MM.1S (cell line): Measurements from ENCODE around the gene COL13A1.

Experiments used
- EZH2phosphoT487 ChIP-seq: fragments of 300-600 bp; sonication (generic); IDR thresholded peaks from 2 replicates; pipeline ENCODE4 v1.6.1; 2018; ENCODE audit warnings: antibody characterized with exemption, low read length
- TF ChIP-seq, protein P1 (sequence below): fragments of 300-600 bp; sonication (generic); IDR thresholded peaks from 2 replicates; pipeline ENCODE4 v1.5.1; 2016; ENCODE audit warnings: antibody characterized with exemption, low read length, mixed read lengths

- TF ChIP-seq EZH2phosphoT487, result no peak
- TF ChIP-seq, protein P1, sequence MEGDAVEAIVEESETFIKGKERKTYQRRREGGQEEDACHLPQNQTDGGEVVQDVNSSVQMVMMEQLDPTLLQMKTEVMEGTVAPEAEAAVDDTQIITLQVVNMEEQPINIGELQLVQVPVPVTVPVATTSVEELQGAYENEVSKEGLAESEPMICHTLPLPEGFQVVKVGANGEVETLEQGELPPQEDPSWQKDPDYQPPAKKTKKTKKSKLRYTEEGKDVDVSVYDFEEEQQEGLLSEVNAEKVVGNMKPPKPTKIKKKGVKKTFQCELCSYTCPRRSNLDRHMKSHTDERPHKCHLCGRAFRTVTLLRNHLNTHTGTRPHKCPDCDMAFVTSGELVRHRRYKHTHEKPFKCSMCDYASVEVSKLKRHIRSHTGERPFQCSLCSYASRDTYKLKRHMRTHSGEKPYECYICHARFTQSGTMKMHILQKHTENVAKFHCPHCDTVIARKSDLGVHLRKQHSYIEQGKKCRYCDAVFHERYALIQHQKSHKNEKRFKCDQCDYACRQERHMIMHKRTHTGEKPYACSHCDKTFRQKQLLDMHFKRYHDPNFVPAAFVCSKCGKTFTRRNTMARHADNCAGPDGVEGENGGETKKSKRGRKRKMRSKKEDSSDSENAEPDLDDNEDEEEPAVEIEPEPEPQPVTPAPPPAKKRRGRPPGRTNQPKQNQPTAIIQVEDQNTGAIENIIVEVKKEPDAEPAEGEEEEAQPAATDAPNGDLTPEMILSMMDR, result no peak
Observed at GRCh38 chr10:69895759-69896158, 94.1 kb downstream of the COL13A1 start.
